HG02938 (cell line): ENCODE data around the gene S1PR2.
"Not testable (repeated sequence)": the region's sequence is repeated elsewhere in the genome, so short reads cannot be mapped to it uniquely, and the experiment has no call there.

Experiments
- ATAC-seq: cut with Tn5 transposase; IDR thresholded peaks from one replicate; pipeline ENCODE4 v1.9.1; 2021; ENCODE audit warnings: mild to moderate bottlenecking, moderate library complexity; ENCODE audit not compliant: unreplicated experiment

S1PR2 gene

GRCh38 chr19:10255358-10255757 is 24.2 kb upstream of the S1PR2 start:
- ATAC-seq, result no peak

DNA sequence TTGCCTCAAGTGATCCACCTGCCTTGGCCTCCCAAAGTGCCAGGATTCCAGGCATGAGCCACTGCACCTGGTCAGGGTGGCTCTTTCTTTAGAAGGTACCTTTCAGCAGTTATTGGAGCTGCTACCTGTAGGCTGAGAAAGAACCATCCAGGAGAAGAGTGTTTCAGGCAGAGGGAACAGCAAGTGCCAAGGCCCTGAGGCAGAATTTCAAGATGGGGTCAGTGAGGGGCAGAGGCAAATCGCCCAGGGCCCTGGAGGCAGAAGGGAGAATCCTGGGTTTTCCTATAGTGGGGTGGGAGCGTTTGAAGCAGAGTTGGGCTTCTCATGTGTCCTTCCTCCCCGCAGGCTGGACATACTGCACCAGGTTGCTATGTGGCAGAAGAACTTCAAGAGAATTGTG is 23.1 kb upstream of the S1PR2 start:
- ATAC-seq, result no peak

GRCh38 chr19:10252707-10253106 is 21.6 kb upstream of the S1PR2 start:
- ATAC-seq, result no peak

GRCh38 chr19:10251792-10252694 is 20.9 kb upstream of the S1PR2 start, which contains the start of gene MRPL4:
MRPL4 (plus strand) TSS chr19:10252214; CDS start chr19:10252254, 40 bp downstream.
- peak; percentile 73 for ATAC-seq

DNA sequence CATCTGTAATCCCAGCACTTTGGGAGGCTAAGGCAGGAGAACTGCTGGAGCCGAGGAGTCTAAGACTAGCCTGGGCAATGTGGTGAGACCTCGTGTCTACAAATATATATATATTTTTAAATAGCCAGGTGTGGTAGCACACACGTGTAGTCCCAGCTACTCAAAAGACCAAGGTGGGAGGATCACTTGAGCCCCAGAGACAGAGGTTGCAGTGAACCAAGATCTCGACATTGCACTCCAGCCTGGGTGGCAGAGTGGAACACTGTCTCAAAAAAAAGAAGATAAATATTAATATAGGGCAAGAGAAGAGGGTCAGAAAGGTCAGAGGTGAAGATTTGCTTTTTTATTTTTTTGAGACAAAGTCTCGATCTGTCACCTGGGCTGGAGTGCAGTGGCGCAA is 15.4 kb upstream of the S1PR2 start:
- no peak for ATAC-seq

DNA sequence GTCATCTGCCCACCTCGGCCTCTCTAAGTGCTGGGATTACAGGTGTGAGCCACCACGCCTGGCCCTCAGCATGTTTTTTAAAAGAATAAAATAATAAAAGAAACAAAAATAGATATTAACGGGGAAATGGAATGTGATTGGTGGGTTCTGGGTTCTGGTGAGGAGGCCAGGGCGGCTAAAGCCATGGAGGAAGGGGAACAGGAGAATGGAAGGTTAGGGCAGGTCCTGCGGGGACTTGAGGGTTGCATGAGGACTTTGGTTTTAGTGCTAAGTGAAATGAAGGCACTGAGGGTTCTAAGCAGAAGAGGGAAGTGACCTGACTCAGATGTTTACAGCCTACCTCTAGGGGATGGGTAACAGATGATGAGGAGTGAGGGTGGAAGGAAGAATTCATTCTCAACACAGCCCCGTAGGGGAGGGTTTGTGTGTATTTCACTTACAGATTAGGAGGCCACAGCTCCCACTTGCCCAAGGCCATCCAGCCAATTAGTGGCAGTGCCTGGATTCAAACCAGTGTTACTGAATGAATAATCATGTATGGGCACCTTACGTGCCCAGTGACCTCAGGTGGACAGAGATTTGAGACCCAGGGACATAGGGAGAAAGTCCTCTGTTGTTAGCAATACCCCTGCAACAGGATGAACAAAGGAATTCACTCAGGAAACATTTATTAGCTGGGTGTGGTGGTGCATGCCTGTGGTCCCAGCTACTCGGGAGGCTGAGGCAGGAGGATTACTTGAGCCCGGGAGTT is 14.2 kb upstream of the S1PR2 start:
- no peak for ATAC-seq

DNA sequence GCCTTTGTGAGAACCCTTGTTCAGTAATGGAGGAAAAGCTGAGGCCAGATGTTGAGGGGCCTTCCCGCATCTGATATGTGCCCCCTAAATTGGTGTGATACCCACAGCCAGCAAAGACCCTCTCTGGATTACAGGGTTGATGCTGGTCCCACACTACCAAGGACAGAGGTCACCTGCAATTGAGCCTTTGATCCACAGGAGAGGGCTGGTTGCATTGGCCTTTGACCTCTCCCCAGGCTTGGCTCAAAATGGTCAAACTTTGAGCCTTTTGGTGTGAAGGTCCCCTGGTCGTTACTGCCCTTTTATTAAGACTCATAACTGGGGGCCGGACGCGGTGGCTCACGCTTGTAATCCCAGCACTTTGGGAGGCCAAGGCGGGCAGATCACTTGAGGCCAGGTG is 12.5 kb upstream of the S1PR2 start:
- ATAC-seq, result no peak

- not testable (repeated sequence) for ATAC-seq
Observed at GRCh38 chr19:10241826-10242449, 10.8 kb upstream of the S1PR2 start.

GRCh38 chr19:10238172-10238783 is 7.1 kb upstream of the S1PR2 start:
- no peak for ATAC-seq

DNA sequence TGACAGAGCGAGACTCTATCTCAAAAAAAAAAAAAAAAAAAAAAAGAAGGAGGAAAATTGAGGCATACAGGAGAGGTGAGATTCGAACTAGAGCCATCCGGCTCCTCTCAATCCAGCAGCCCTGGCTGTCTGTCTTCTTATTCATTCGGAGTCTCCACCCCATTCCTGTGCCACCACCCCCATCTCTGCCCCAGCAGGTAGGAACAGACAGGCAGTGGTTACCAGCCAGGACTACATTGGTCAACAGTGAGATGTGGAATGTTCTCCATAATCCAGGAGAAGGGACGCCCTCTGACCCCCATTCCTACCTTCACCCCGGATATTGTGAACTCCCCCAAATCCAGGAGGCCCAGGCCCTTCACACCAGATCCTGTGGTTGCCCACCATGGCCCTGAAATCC is 6.6 kb upstream of the S1PR2 start:
- no peak for ATAC-seq

DNA sequence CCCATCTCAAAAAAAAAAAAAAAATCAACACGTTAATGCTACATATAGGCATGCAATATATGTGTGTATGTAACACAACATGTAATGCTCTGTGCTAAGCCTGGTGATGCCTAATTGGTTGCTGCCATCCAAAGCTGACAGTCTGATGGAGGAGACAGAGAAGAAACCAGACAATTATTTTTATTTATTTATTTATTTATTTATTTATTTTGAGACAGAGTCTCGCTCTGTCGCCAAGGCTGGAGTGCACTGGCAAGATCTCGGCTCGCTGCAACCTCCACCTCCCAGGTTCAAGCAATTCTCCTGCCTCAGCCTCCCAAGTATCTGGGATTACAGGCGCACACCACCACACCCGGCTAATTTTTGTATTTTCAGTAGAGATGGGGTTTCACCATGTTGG is 4.3 kb upstream of the S1PR2 start:
- not testable (repeated sequence) for ATAC-seq

GRCh38 chr19:10235003-10235402 is 3.9 kb upstream of the S1PR2 start:
- ATAC-seq, result no peak

DNA sequence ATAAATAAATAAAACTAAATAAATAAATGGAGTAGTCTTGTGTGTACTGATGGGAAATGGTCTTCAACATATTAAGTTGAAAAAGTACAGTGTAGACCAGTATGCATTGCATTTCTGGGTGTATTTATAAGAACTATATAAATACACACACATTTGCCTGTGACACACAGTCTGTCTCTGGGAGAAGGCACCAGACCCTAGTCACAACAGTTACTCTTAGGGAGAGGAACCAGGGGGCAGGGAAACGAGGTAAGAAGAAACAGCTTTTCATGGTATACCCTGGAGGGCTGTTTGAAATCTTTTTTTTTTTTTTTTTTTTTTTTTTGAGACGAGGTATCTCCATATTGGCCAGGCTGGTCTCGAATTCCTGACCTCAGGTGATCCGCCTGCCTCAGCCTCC is 2.8 kb upstream of the S1PR2 start:
- no peak for ATAC-seq

DNA sequence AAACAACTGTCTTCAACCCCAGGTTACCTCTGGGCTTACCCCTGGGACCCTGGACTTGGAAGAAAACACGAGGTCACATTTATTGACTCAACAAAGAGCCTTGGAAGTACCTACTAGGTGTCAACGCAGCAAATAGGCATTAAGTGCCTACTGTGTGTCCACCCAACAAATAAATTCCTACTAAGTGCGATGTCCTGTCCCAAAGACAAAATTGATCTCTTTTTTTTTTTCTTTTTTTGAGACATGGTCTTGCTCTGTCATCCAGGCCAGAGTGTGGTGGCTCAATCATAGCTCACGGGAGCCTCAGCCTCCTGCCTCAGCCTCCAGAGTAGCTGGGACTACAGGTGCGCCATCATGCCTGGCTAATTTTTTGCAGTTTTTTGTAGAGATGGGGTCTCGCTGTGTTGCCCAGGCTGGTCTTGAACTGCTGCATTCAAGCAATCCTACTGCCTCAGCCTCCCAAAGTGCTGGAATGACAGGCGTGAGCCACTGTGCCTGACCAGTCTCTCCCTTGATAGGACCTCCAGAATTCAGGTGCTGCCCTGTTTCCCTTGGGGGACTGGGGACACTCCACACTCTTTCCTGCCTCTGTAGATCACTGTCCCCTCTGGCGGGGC is 589 bp upstream of the S1PR2 start:
- ATAC-seq, result no peak

DNA sequence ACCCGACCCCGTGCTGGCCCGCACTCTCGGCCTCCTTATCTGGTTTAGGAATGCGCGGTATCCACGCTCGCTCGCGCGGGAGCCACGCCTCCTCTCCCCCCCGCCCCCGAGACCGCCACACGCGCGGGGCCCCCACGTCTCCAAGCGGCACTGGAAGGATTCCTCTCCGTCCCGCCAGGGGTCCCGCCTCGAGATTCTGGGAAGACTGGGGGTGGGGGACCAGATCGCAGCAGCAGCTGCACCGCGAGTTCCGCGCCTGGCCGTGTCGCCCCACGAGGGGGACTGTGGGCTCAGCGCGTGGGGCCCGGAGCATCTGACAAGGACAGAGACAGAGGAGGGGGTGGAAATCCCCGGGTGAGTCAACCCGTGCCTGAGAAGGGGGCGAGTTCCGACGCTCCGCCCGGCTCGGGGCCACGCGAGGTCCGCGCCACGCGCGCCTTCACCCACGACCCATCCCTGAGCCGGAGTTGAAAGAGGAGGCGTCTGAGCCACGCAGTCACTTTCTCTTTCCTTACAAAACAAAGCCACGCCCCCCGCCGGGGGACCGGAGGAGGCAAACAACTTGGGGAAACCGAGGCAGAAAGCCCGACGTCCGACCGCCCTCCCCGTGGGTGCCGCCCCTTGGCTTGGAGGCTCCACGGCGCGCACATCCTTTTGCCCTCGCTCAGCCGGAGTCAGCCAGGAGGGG is 814 bp downstream of the S1PR2 start:
- no peak for ATAC-seq

DNA sequence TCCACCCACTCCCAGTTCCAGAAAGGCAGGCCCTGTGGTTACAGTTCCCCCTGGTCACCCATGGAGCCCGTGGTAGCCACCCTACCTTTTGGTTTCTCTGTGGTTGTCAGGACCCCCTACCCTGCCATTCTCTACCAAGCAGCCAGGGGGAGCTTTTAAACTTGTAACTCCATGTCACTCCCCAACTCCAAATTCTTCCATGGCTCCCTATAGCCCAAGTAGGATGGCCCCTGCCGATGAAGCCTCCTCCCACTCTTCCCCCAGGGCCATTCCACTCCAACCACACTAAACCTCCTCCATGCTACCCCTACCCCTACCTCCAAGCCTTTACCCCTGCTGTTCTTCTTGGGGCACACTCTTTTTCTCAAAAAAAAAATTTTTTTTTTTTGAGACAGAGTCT is 2.2 kb downstream of the S1PR2 start:
- ATAC-seq, result no peak

GRCh38 chr19:10228393-10228792 is 2.7 kb downstream of the S1PR2 start:
- no peak for ATAC-seq

DNA sequence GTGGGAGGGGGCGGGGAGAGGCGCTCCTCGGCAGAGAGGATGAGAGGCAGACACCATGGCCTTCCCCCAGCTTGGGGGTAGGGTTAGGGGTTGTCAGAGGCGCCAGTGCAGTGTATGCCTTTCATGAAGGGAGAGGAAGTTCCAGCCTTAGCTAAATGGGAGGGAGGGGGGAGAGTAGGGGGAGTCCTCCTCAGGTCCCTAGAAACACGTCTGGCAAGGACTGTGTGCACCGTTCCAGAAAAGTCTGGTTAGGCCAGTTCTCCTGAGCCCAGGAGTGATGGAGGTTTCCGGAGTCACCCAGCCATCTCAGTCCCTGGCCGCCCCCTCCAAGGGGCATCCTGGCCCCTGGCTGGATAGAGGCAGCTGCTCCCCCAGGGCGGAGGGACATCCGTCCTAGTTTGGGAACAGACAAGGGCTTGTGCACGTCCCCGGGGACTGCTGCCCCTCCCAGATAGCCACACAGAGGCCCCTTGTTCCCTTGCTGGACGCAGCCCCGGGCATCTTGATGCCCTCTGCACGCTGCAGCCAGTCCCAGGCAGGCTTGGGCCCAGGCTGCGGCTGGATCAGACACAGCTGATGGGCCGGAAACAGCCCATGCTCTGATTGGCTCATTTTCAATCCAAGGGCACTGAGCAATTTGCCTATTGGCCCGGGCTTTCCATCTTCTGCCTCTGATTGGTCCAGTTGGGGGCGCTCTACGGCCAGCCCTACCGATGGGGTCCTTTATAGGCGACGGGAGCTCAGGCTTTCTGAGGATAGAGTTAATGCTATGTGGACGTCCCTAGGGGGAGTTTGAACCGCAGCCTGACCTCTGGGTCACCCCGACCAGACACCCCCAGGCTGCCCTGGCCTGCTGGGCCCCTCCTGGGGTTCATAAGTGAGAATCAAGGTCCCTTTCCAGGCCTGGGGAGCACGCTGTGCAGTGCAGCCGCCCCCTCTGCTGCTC is 3.8 kb downstream of the S1PR2 start:
- no peak for ATAC-seq
